Measurements from ENCODE around the gene CENPO.

CENPO gene

DNA sequence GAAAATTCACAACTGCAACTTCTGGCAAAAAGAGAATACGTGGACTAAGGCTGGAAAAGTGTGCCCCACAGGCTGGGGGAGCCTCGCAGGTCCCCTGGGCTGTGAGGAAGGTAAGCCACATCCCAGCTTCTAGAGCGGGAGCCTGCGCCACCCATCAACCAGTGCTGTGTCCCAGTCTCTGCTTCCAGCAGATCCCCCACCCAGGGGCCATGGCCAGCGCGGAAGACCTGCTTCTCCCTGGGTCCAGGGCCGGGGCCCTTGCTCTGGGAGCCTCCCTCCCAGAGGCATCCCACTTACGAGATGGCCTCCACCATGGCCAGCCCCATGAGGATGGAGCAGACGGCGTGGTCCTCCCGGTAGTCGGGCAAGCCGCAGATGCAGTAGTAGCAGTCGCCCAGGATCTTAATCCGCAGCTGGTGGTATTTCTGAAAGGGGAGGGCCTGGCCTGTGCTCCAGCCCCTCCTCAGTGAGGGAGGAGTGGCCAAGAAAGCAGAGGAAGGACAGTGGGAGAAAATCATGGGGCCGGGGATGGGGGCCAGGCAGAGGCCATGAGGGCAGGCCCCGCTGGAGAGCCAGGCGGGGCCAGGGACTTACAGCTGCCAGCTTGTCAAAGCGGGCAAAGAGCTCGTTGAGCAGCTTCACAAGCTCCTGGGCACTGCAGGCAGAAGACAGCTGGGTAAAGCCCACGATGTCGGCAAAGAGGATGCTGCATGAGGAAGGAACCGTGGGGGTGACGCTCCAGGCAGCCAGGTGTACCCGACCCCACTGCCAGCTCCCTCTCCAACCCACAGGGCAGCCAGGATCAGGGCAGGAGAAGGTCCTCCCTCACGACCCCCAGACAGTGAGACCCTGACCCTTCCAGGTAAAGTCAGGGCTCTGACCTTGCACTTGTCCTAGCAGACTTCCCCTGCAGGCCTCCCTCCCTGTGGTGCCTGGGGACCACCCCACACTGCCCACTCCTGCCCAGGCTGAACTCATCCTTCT, 48.0 kb downstream of the CENPO start:
- Histone ChIP-seq H3K23ac (ENCODE audit: low read length in 2 of 2) (no peak overlapping the region), H3K14ac (ENCODE audit: low read length in 2 of 2) (no peak overlapping the region), H2BK120ac (ENCODE audit: low read depth, low read length) (no peak overlapping the region), H3K27ac (ENCODE audit: low read length, poor library complexity, severe bottlenecking) (no peak overlapping the region), H3K9me3 (ENCODE audit: control insufficient read depth, low read length) (no peaks in the 10 kb centered on the region), H2AFZ (ENCODE audit: low read depth, low read length) (no peak overlapping the region), H4K91ac (ENCODE audit: low read length) (no peak overlapping the region), H3K4me3 (ENCODE audit: insufficient read depth in 1 of 2, low read depth in 1 of 2, low read length in 2 of 2) (no peak overlapping the region), H2BK5ac (ENCODE audit: low read depth, low read length, poor library complexity, severe bottlenecking) (no peak overlapping the region), H3K18ac (ENCODE audit: low read depth in 1 of 2, low read length in 2 of 2) (no peak overlapping the region), H3K4me1 (ENCODE audit: control insufficient read depth, insufficient read depth, low read depth, low read length) (peaks cover 2% of the 10 kb centered on the region), H3K36me3 (ENCODE audit: control insufficient read depth in 1 of 2, insufficient read depth in 2 of 2, low read depth in 1 of 2, low read length in 2 of 2) (peaks cover 15 to 46% of the 10 kb centered on the region in 2 experiments), H3K4me2 (ENCODE audit: low read length, poor library complexity, severe bottlenecking) (no peak overlapping the region), H3K79me1 (replicated peaks; ENCODE audit: low read length, poor library complexity, severe bottlenecking) (no peaks in the 10 kb centered on the region), H4K8ac (ENCODE audit: low read length) (no peak overlapping the region), H3K27me3 (ENCODE audit: control insufficient read depth in 1 of 2, insufficient read depth in 1 of 2, low read length in 2 of 2) (no peaks in the 10 kb centered on the region), H2AK5ac (ENCODE audit: low read length, severe bottlenecking) (no peak overlapping the region), H2BK15ac (ENCODE audit: low read depth, poor library complexity, severe bottlenecking) (no peak overlapping the region), H2BK12ac (ENCODE audit: low read length in 2 of 2) (no peak overlapping the region), H3K4ac (ENCODE audit: low read depth in 1 of 2, low read length in 2 of 2) (no peak overlapping the region), H3K9ac (ENCODE audit: low read length) (no peak overlapping the region)
- no peak for DNase-seq
- 97% methylated on average over 26 of the region's 26 CpGs for WGBS

DNA sequence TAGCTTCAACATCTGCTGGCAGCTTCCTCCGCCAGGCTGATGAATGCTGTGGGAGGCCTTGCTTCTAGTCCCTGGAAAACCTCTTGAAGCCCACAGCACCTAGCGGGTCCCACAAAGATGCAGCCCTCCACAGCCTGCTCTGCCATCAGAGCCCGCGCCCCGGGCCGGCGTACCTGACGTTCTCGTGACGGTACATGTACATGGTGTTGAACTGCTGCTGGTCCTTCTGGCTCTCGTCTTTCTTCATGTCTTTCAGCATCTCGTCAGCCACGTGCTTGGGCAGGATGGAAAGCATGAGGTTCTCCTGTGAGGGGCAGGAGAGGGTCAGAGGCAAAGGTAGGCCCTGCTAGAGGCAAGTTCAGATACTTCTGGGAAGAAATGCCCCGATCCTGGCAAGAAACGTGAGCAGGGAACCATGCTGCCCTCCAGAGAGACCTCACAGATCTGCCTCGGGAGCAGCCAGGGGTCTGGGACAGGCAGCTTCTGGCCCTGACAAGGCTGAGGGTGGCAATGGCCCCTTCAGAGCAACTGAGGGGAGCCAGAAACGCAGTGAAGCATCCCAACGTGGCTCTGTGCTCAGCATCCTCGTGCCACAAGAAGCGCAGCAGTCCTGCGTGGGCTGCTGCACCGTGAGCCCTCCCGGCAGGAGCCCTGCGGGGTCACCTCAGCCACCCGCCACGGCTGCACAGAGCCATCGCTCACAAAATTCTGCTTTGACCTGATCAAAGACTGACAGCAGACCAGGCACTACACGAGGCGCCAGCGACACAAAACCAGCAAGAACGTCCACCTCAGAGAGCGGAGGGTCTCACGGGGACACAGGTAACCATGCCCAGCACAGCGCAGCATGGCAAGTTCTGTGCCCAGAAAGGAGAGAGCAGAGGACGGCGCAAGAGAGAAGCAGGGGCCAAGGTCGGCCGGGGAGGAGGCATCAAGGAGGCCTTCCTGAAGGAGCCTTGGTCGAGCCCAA, 49.1 kb downstream of the CENPO start:
- H2AFZ ChIP-seq (ENCODE audit: low read depth, low read length) = no peak overlapping the region
- no peaks in the 10 kb centered on the region for H3K27me3 ChIP-seq (ENCODE audit: control insufficient read depth in 1 of 2, insufficient read depth in 1 of 2, low read length in 2 of 2)
- H3K4ac ChIP-seq (ENCODE audit: low read depth in 1 of 2, low read length in 2 of 2) = no peak overlapping the region
- H3K4me3 ChIP-seq (ENCODE audit: insufficient read depth in 1 of 2, low read depth in 1 of 2, low read length in 2 of 2) = no peak overlapping the region
- no peak overlapping the region for H2BK120ac ChIP-seq (ENCODE audit: low read depth, low read length)
- H2BK12ac ChIP-seq (ENCODE audit: low read length in 2 of 2) = no peak overlapping the region
- H3K18ac ChIP-seq (ENCODE audit: low read depth in 1 of 2, low read length in 2 of 2) = no peak overlapping the region
- no peak for DNase-seq
- no peak overlapping the region for H2BK15ac ChIP-seq (ENCODE audit: low read depth, poor library complexity, severe bottlenecking)
- no peak overlapping the region for H3K9ac ChIP-seq (ENCODE audit: low read length)
- no peaks in the 10 kb centered on the region for H3K9me3 ChIP-seq (ENCODE audit: control insufficient read depth, low read length)
- H3K14ac ChIP-seq (ENCODE audit: low read length in 2 of 2) = no peak overlapping the region
- peaks cover 4 to 40% of the 10 kb centered on the region in 2 experiments for H3K36me3 ChIP-seq (ENCODE audit: control insufficient read depth in 1 of 2, insufficient read depth in 2 of 2, low read depth in 1 of 2, low read length in 2 of 2)
- no peaks in the 10 kb centered on the region for H3K79me1 ChIP-seq (replicated peaks; ENCODE audit: low read length, poor library complexity, severe bottlenecking)
- 95% methylated on average over 39 of the region's 39 CpGs for WGBS
- no peak overlapping the region for H4K91ac ChIP-seq (ENCODE audit: low read length)
- no peak overlapping the region for H3K27ac ChIP-seq (ENCODE audit: low read length, poor library complexity, severe bottlenecking)
- peaks cover 2% of the 10 kb centered on the region for H3K4me1 ChIP-seq (ENCODE audit: control insufficient read depth, insufficient read depth, low read depth, low read length)
- no peak overlapping the region for H4K8ac ChIP-seq (ENCODE audit: low read length)
- H2BK5ac ChIP-seq (ENCODE audit: low read depth, low read length, poor library complexity, severe bottlenecking) = no peak overlapping the region
- H3K4me2 ChIP-seq (ENCODE audit: low read length, poor library complexity, severe bottlenecking) = no peak overlapping the region
- no peak overlapping the region for H2AK5ac ChIP-seq (ENCODE audit: low read length, severe bottlenecking)
- H3K23ac ChIP-seq (ENCODE audit: low read length in 2 of 2) = no peak overlapping the region

- H4K91ac ChIP-seq (ENCODE audit: low read length) = no peak overlapping the region
- H3K14ac ChIP-seq (ENCODE audit: low read length in 2 of 2) = no peak overlapping the region
- H3K4me2 ChIP-seq (ENCODE audit: low read length, poor library complexity, severe bottlenecking) = no peak overlapping the region
- no peak overlapping the region for H3K4me3 ChIP-seq (ENCODE audit: insufficient read depth in 1 of 2, low read depth in 1 of 2, low read length in 2 of 2)
- no peak overlapping the region for H2AK5ac ChIP-seq (ENCODE audit: low read length, severe bottlenecking)
- H4K8ac ChIP-seq (ENCODE audit: low read length) = no peak overlapping the region
- no peak overlapping the region for H2BK12ac ChIP-seq (ENCODE audit: low read length in 2 of 2)
- no peak overlapping the region for H2AFZ ChIP-seq (ENCODE audit: low read depth, low read length)
- no peak overlapping the region for H3K4ac ChIP-seq (ENCODE audit: low read depth in 1 of 2, low read length in 2 of 2)
- no peak for DNase-seq
- H3K4me1 ChIP-seq (ENCODE audit: control insufficient read depth, insufficient read depth, low read depth, low read length) = peaks cover 2% of the 10 kb centered on the region
- peaks cover 0 to 39% of the 10 kb centered on the region in 2 experiments for H3K36me3 ChIP-seq (ENCODE audit: control insufficient read depth in 1 of 2, insufficient read depth in 2 of 2, low read depth in 1 of 2, low read length in 2 of 2)
- no peak overlapping the region for H3K18ac ChIP-seq (ENCODE audit: low read depth in 1 of 2, low read length in 2 of 2)
- no peak overlapping the region for H2BK5ac ChIP-seq (ENCODE audit: low read depth, low read length, poor library complexity, severe bottlenecking)
- no peak overlapping the region for H3K23ac ChIP-seq (ENCODE audit: low read length in 2 of 2)
- no peak overlapping the region for H2BK120ac ChIP-seq (ENCODE audit: low read depth, low read length)
- WGBS = 98% methylated on average over 12 of the region's 12 CpGs
- H3K79me1 ChIP-seq (replicated peaks; ENCODE audit: low read length, poor library complexity, severe bottlenecking) = peaks cover 2% of the 10 kb centered on the region
- no peak overlapping the region for H3K9ac ChIP-seq (ENCODE audit: low read length)
- no peak overlapping the region for H3K27ac ChIP-seq (ENCODE audit: low read length, poor library complexity, severe bottlenecking)
- no peaks in the 10 kb centered on the region for H3K27me3 ChIP-seq (ENCODE audit: control insufficient read depth in 1 of 2, insufficient read depth in 1 of 2, low read length in 2 of 2)
- H2BK15ac ChIP-seq (ENCODE audit: low read depth, poor library complexity, severe bottlenecking) = no peak overlapping the region
- H3K9me3 ChIP-seq (ENCODE audit: control insufficient read depth, low read length) = no peaks in the 10 kb centered on the region
Observed at GRCh38 chr2:24843330-24843860, 50.2 kb downstream of the CENPO start.
